Erythroblast (primary cell): ENCODE measurements around the gene GLRX5.

Experiments
- GATA1 ChIP-seq: IDR thresholded peaks from 2 replicates; pipeline ENCODE4 v1.6.1; 2011; ENCODE audit warnings: low read depth, mild to moderate bottlenecking, control low read depth, low read length, moderate library complexity
- POLR2A ChIP-seq: IDR thresholded peaks from 2 replicates; pipeline ENCODE4 v1.6.1; 2011; ENCODE audit warnings: mild to moderate bottlenecking, low read length

GRCh38 chr14:95536036-95536593 is 1.3 kb downstream of the GLRX5 start:
- TF ChIP-seq POLR2A: no peak
- TF ChIP-seq GATA1: no peak
